Body of pancreas (tissue), 4 donors: Measurements from ENCODE around the gene COL18A1.

ENCODE experiments used
- CTCF ChIP-seq, 7 experiments: fragments of 450-650 bp in 4 of 7; fragments of 200-600 bp in 3 of 7; sonication (generic) in 3 of 7; IDR thresholded peaks; one replicate each; pipeline ENCODE4 v1.5.1; 2016 to 2019; ENCODE audit warnings: antibody characterized with exemption in 7 of 7
- POLR2A ChIP-seq, 3 donors: fragments of 450-650 bp; IDR thresholded peaks; one replicate each; pipeline ENCODE4 v1.6.1; 2016; ENCODE audit warnings: antibody characterized with exemption in 3 of 3, mild to moderate bottlenecking in 2 of 3

DNA sequence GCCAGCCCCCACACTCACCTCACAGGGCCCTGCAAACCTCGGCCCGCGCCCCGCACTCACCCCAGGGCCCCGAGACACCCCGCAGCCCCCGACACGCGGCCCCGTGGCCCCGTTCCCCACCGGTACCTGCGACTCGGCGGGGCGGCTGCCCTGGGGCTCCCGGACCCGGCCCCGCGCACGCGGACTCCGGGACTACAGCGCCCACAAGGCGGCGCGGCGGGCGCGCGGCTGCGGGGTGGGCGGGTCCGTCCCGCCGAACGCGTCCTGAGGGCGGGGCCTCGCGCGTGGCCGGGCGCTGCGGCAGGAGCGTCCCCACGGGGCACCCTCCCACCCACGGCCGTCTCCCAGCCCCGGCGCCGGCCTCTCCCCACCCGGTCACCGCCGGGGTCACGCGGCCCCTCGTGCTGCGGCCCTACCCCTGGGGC lies 137.3 kb downstream of the COL18A1 start, which contains the start of gene SLC19A1:
- TF ChIP-seq CTCF (IDR thresholded peaks at IDR 0.05) (peak in 5 of 7 experiments; percentile 9 to 67 (median 62)), POLR2A (IDR thresholded peaks at IDR 0.05) (no peak)
